GM20431 (cell line): Measurements from ENCODE around the gene NR2C2AP.

Source experiments
- in situ Hi-C: fragments of 300-500 bp; cut with MseI, MboI; formaldehyde crosslinking; loops from one replicate; pipeline ENCODE4 v1.15.0; 2020; ENCODE audit warnings: low sequenced_read_pairs; ENCODE audit not compliant: unreplicated experiment

Gene NR2C2AP

GRCh38 chr19:19217099-19217498 is 13.9 kb upstream of the NR2C2AP start:
- in situ Hi-C loops: no loop called here

GRCh38 chr19:19215792-19216191 is 12.6 kb upstream of the NR2C2AP start:
- in situ Hi-C loops: no loop called here

- in situ Hi-C loops: no loop called here
Observed at GRCh38 chr19:19214892-19215291, 11.7 kb upstream of the NR2C2AP start.

GRCh38 chr19:19214159-19214490 is 10.9 kb upstream of the NR2C2AP start:
- in situ Hi-C loops: no loop called here

- in situ Hi-C loops: no loop called here
Observed at GRCh38 chr19:19213426-19214158, 10.4 kb upstream of the NR2C2AP start.

GRCh38 chr19:19212916-19213315 is 9.7 kb upstream of the NR2C2AP start:
- in situ Hi-C loops: no loop called here

- in situ Hi-C loops: no loop called here
Observed at GRCh38 chr19:19211499-19212420, 8.5 kb upstream of the NR2C2AP start, which contains the start of gene NCAN. Gene NCAN (plus strand): TSS chr19:19211958. CDS start chr19:19216954, 4,996 bp downstream.

- in situ Hi-C loops: no loop called here
Observed at GRCh38 chr19:19209372-19209771, 6.2 kb upstream of the NR2C2AP start.

GRCh38 chr19:19207637-19208572 is 4.7 kb upstream of the NR2C2AP start:
- in situ Hi-C loops: no loop called here

GRCh38 chr19:19206938-19207337 is 3.7 kb upstream of the NR2C2AP start:
- in situ Hi-C loops: no loop called here

GRCh38 chr19:19205416-19206410 is 2.5 kb upstream of the NR2C2AP start:
- in situ Hi-C loops: no loop called here

GRCh38 chr19:19204181-19204580 is 967 bp upstream of the NR2C2AP start:
- in situ Hi-C loops: no loop called here

- in situ Hi-C loops: no loop called here
Observed at GRCh38 chr19:19202707-19203011, 555 bp downstream of the NR2C2AP start.

- in situ Hi-C loops: no loop called here
Observed at GRCh38 chr19:19201697-19202630, 1.2 kb downstream of the NR2C2AP start.

GRCh38 chr19:19193926-19194325 is 9.3 kb downstream of the NR2C2AP start:
- in situ Hi-C loops: no loop called here

- in situ Hi-C loops: no loop called here
Observed at GRCh38 chr19:19192910-19193423, 10.2 kb downstream of the NR2C2AP start.

GRCh38 chr19:19192078-19192882 is 10.9 kb downstream of the NR2C2AP start, which contains the start of the genes BORCS8 and RFXANK:
Gene BORCS8 (minus strand): TSS chr19:19192152. CDS start chr19:19192117, 35 bp downstream.
Gene RFXANK (plus strand): TSS chr19:19192258. CDS start chr19:19193947, 1,689 bp downstream.
- in situ Hi-C loops: no loop called here
